Nasal cavity respiratory epithelium epithelial cell of viscerocranial mucosa (primary cell): ENCODE results near the gene ETS1. TPM values are rescaled to one million over a fixed set of nuclear protein-coding genes. Genes with fewer than 3 reads are reported as not detected.

ENCODE experiments used
- total RNA-seq: library from RNA; depleted of rRNA; stranded (reverse); fragments of >200 nt; gene quantifications from 2 replicates; pipeline ENCODE4 v1.2.3, GENCODE V29; 2014

Gene ETS1, protein sequence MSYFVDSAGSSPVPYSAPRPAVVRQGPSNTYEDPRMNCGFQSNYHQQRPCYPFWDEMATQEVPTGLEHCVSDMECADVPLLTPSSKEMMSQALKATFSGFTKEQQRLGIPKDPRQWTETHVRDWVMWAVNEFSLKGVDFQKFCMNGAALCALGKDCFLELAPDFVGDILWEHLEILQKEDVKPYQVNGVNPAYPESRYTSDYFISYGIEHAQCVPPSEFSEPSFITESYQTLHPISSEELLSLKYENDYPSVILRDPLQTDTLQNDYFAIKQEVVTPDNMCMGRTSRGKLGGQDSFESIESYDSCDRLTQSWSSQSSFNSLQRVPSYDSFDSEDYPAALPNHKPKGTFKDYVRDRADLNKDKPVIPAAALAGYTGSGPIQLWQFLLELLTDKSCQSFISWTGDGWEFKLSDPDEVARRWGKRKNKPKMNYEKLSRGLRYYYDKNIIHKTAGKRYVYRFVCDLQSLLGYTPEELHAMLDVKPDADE
- 62.5 and 74.7 TPM in 2 replicates for total RNA-seq

GRCh38 chr11:128587415-128587814 lies at the start of gene ETS1:
Gene ETS1, minus strand, starts transcription at chr11:128587558. Its CDS starts 14,428 bp downstream, at chr11:128573130.

Other genes starting within 250 kb of the ETS1 start
- gene FLI1, start 106.5 kb upstream of the ETS1 start, total RNA-seq = 0.68 and 3.1 TPM in 2 replicates